Measurements from ENCODE around the gene C16orf74. TPM values are rescaled to one million over a fixed set of nuclear protein-coding genes. Genes with fewer than 3 reads are reported as not detected.

The C16orf74 gene
- total RNA-seq, 1 donor = 8.2 TPM

DNA sequence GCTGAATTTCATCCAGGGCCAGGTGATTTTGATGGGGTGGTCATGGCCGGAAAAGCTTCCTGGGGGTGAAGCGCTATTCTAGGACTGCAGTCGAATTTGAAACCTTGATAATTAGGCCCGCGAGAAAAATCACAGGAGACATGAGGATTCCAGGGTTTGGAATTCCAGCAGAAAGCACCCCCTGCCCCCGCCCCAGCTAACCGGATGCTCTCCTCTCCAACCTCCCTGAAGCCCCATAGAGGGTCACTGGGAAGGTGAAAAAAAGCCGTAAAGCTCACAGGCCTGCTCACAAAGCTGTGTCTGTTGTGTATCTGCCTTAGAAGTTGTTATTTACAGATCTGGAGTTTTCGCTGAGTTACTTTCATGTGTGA is 61.0 kb downstream of the C16orf74 start:
- no peak overlapping the region for H3K4me3 ChIP-seq (ENCODE audit: low read depth, low read length)
- DNase-seq (ENCODE audit: low read depth) = no peak
- TF ChIP-seq, protein P1, sequence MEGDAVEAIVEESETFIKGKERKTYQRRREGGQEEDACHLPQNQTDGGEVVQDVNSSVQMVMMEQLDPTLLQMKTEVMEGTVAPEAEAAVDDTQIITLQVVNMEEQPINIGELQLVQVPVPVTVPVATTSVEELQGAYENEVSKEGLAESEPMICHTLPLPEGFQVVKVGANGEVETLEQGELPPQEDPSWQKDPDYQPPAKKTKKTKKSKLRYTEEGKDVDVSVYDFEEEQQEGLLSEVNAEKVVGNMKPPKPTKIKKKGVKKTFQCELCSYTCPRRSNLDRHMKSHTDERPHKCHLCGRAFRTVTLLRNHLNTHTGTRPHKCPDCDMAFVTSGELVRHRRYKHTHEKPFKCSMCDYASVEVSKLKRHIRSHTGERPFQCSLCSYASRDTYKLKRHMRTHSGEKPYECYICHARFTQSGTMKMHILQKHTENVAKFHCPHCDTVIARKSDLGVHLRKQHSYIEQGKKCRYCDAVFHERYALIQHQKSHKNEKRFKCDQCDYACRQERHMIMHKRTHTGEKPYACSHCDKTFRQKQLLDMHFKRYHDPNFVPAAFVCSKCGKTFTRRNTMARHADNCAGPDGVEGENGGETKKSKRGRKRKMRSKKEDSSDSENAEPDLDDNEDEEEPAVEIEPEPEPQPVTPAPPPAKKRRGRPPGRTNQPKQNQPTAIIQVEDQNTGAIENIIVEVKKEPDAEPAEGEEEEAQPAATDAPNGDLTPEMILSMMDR (IDR thresholded peaks at IDR 0.05; ENCODE audit: insufficient read depth, low read depth, low read length) = no peak

DNA sequence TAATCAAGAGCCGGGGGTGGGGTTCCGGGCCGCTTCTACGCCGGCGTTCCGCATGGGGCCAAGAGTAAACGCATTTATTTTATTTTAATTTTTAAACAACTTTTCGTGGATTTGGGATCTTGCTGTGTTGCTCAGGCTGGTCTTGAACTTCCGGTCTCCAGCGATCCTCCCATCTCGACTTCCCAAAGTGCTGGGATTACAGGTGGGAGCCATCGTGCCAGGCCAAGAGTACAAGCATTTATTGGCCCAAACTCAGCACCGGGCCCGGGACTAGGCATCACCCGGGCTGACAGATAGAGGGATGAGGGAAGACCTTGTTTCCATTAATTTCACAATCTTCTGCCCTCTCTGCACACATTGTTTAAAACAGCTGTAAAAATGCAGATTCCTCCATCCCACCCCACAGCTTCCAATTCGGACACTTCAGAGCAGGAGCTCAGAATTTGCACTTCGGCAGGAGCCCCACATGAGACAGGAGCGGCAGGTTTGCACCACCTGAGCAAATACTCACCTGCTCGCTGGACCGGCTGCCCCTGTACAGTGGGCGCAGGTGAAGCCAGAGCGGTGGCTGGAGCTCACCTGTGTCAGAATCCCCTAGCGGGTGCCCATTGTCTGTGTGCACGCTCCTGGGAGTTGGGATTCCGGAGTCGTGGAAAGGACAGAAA is 61.5 kb downstream of the C16orf74 start:
- DNase-seq (ENCODE audit: low read depth) = no peak
- TF ChIP-seq, protein P1 (IDR thresholded peaks at IDR 0.05; ENCODE audit: insufficient read depth, low read depth, low read length) = no peak
- peak overlapping the region; percentile 56 for H3K4me3 ChIP-seq (ENCODE audit: low read depth, low read length)

DNA sequence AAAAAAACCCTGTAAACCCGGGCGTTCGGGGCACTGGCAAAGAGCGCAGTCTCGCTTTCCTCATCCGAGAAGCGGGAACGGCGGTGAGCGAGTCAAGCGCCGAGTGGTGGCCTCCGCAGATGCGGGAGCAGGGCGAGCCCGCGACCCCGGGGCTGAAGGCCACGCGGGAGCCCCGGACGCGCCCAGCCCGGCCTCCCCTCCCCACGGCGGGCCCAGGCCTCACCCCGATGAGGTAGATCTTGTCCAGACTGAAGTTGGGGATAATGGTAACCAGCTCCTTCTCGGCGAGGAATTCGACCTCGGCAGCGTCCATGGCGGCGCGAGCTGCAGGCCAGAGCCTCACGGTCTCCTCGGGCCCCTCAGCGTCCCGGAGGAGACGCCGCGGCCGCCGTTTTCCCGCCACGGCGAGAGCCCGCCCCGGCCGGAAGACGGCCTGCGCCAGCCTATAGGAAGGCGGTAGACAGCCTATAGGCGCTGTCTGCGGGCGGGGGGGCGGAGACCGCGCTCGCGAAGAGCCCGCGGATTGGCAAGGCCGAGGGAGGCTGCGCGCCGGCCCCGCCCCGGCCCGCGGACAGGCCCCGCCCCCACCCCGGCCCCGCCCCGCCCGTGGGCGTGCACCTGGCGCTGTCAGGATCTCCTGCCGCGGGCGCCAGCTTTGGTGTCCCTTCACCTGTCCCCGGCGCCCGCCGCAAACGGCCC is 62.2 kb downstream of the C16orf74 start, which contains the start of gene GINS2:
Gene GINS2, minus strand, starts transcription at position 369 of the 699 bp plus-strand sequence. Its CDS starts 56 bp downstream, at position 313.
- peak within 1 kb of the TSS; percentile 67 for H3K4me3 ChIP-seq (ENCODE audit: low read depth, low read length)
- peak; percentile 89 for DNase-seq (ENCODE audit: low read depth)
- TF ChIP-seq, protein P1 (IDR thresholded peaks at IDR 0.05; ENCODE audit: insufficient read depth, low read depth, low read length) = no peak

DNA sequence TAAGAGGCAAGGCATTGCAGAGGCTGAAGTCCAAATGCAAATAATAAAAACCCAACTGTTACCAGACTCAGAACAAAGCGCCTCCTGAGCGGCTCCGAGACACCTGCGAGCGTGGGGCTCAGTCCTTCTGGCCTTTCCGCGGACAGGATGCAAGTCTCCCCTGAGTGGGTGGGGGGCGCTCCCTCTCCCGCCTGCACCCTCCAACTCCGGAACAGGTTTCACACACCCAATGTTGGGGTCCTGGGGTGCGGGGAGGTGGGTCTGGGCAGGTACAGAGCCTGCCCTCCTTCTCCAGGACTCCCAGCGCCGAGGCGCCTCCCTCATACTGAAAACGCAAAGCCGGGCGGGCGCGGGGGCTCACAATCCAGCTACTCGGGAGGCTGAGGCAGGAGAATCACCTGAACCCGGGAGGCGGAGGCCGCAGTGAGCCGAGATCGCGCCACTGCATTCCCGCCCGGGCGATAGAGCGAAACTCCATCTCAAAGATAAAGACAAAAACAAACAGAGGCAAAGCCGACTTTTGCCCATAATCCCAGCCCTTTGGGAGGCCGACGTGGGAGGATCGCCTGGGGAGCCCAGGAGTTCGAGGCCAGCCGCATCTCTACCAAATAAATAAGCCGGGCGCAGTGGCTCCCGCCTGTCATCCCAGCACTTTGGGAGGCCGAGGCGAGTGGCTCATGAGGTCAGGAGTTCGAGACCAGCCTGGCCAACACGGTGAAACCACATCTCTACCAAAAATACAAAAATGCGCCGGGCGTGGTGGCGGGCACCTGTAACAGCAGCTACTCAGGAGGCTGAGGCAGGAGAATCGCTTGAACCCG is 63.0 kb downstream of the C16orf74 start:
- TF ChIP-seq, protein P1 (IDR thresholded peaks at IDR 0.05; ENCODE audit: insufficient read depth, low read depth, low read length) = no peak
- no peak for DNase-seq (ENCODE audit: low read depth)
- H3K4me3 ChIP-seq (ENCODE audit: low read depth, low read length) = peak overlapping the region; percentile 67

DNA sequence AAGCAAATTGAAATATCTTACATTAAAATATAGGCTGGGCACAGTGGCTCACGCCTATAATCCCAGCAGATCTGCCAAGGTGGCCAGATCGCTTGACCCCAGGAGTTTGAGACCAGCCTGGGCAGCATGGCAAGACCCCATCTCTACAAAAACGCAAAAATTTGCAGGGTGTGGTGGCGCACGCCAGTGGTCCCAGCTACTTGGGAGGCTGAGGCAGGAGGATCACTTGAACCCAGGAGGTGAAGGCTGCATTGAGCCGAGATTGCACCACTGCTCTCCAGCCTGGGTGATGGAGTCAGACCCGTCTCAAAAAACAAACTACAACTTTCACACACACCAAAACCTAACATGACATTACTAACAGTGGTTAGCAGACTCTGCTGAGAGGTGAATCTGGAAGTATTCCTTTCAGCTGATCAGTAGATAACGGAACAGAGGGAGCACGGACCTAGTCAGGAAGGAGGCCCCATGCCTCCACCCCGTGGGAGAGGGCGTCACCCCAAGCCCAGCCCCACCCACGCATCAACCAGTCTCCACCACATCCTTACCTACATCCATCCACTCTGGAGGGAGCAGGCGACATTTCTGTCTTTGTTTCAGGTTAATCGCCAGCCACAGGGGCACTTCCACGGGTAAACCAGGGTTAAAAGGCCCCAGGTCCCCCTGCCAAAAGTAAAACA is 63.8 kb downstream of the C16orf74 start:
- DNase-seq (ENCODE audit: low read depth) = no peak
- TF ChIP-seq, protein P1 (IDR thresholded peaks at IDR 0.05; ENCODE audit: insufficient read depth, low read depth, low read length) = no peak
- H3K4me3 ChIP-seq (ENCODE audit: low read depth, low read length) = no peak overlapping the region

DNA sequence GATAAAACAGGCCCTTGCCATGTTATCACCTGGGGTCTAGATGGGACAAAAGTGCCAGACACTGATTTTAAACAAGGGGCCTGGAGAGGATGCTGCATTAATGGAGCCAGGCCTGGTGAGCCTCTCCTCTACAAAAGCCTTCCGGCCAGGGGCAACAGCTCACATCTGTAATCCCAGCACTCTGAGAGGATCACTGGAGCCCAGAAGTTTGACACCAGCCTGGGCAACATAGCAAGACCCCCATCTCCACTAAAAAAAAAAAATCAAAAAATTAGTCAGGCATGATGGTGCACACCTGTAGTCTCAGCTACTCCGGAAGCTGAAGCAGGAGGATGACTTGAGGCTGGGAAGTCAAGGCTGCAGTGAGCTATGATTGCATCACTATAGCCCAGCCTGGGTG is 65.6 kb downstream of the C16orf74 start:
- TF ChIP-seq, protein P1 (IDR thresholded peaks at IDR 0.05; ENCODE audit: insufficient read depth, low read depth, low read length) = no peak
- no peak for DNase-seq (ENCODE audit: low read depth)
- no peak overlapping the region for H3K4me3 ChIP-seq (ENCODE audit: low read depth, low read length)

Data from fibroblast of villous mesenchyme (primary cell).